Stimulated activated CD4-positive, alpha-beta T cell treated with anti-CD3 and anti-CD28 coated beads, Interleukin-2, amount 100 ng/mL, for 24 hours (primary cell): Measurements from ENCODE around the gene ATP8A2.

Experiments
- DNase-seq, 2 donors: peaks; one replicate each; pipeline ENCODE4 v3.0.0-alpha.2; 2020

Gene ATP8A2

GRCh38 chr13:25901460-25902376 is 529.9 kb downstream of the ATP8A2 start:
- DNase-seq, result peak in 1 of 2 donors; percentile 41

- DNase-seq, result no peak
Observed at GRCh38 chr13:25902455-25902854, 530.7 kb downstream of the ATP8A2 start.

GRCh38 chr13:25902891-25903341 is 531.1 kb downstream of the ATP8A2 start:
- peak in 1 of 2 donors; percentile 37 for DNase-seq

- no peak for DNase-seq
Observed at GRCh38 chr13:25904830-25905229, 533.1 kb downstream of the ATP8A2 start.

GRCh38 chr13:25905611-25906010 is 533.8 kb downstream of the ATP8A2 start:
- no peak for DNase-seq

GRCh38 chr13:25906191-25906661 is 534.5 kb downstream of the ATP8A2 start:
- no peak for DNase-seq

GRCh38 chr13:25908366-25908765 is 536.6 kb downstream of the ATP8A2 start:
- DNase-seq, result no peak

GRCh38 chr13:25910243-25910642 is 538.5 kb downstream of the ATP8A2 start:
- DNase-seq, result no peak

- no peak for DNase-seq
Observed at GRCh38 chr13:25910991-25911419, 539.2 kb downstream of the ATP8A2 start.

GRCh38 chr13:25912961-25913360 is 541.2 kb downstream of the ATP8A2 start:
- DNase-seq, result no peak

GRCh38 chr13:25915840-25916518 is 544.2 kb downstream of the ATP8A2 start:
- no peak for DNase-seq

- DNase-seq, result no peak
Observed at GRCh38 chr13:25920277-25920676, 548.5 kb downstream of the ATP8A2 start.

- no peak for DNase-seq
Observed at GRCh38 chr13:25920931-25921330, 549.2 kb downstream of the ATP8A2 start.

GRCh38 chr13:25922376-25922775 is 550.6 kb downstream of the ATP8A2 start:
- DNase-seq, result no peak

GRCh38 chr13:25923217-25924085 is 551.7 kb downstream of the ATP8A2 start:
- DNase-seq, result no peak

- DNase-seq, result no peak
Observed at GRCh38 chr13:25927363-25927762, 555.6 kb downstream of the ATP8A2 start.

- DNase-seq, result no peak
Observed at GRCh38 chr13:25927932-25928331, 556.2 kb downstream of the ATP8A2 start.

- no peak for DNase-seq
Observed at GRCh38 chr13:25928941-25929505, 557.2 kb downstream of the ATP8A2 start.

- no peak for DNase-seq
Observed at GRCh38 chr13:25929816-25930215, 558.0 kb downstream of the ATP8A2 start.

- no peak for DNase-seq
Observed at GRCh38 chr13:25930653-25931052, 558.9 kb downstream of the ATP8A2 start.

- no peak for DNase-seq
Observed at GRCh38 chr13:25932365-25932764, 560.6 kb downstream of the ATP8A2 start.

- no peak for DNase-seq
Observed at GRCh38 chr13:25933520-25933919, 561.7 kb downstream of the ATP8A2 start.
